HG03575 (cell line): ENCODE measurements around the gene TMED10.

Source experiments
- ATAC-seq: cut with Tn5 transposase; IDR thresholded peaks from one replicate; pipeline ENCODE4 v1.9.1; 2021; ENCODE audit not compliant: unreplicated experiment, insufficient number of reproducible peaks, low FRiP score; ENCODE audit errors: extremely low read depth

TMED10 gene

GRCh38 chr14:75176142-75176820, at the start of gene TMED10:
Gene TMED10, minus strand, starts transcription at chr14:75176612. Its CDS starts 33 bp downstream, at chr14:75176579.
- ATAC-seq = peak; percentile 23

- no peak for ATAC-seq
These were observed 48.1 kb upstream of the TMED10 start for GRCh38 chr14:75224561-75224960.

GRCh38 chr14:75223664-75224154, 47.3 kb upstream of the TMED10 start:
- ATAC-seq = no peak

GRCh38 chr14:75222208-75222701, 45.8 kb upstream of the TMED10 start:
- ATAC-seq = no peak

GRCh38 chr14:75221797-75222196, 45.4 kb upstream of the TMED10 start:
- no peak for ATAC-seq

GRCh38 chr14:75220156-75220555, 43.7 kb upstream of the TMED10 start:
- ATAC-seq = no peak

- ATAC-seq = no peak
These were observed 41.2 kb upstream of the TMED10 start for GRCh38 chr14:75217508-75218206.

GRCh38 chr14:75216427-75217006, 40.1 kb upstream of the TMED10 start:
- ATAC-seq = no peak

GRCh38 chr14:75215520-75215919, 39.1 kb upstream of the TMED10 start:
- ATAC-seq = no peak

GRCh38 chr14:75214558-75214957, 38.1 kb upstream of the TMED10 start:
- no peak for ATAC-seq

GRCh38 chr14:75213172-75213571, 36.8 kb upstream of the TMED10 start:
- no peak for ATAC-seq

- ATAC-seq = no peak
These were observed 32.4 kb upstream of the TMED10 start for GRCh38 chr14:75208843-75209242.

GRCh38 chr14:75206190-75206589, 29.8 kb upstream of the TMED10 start:
- ATAC-seq = no peak

GRCh38 chr14:75205591-75205990, 29.2 kb upstream of the TMED10 start:
- no peak for ATAC-seq

GRCh38 chr14:75204116-75204515, 27.7 kb upstream of the TMED10 start:
- ATAC-seq = no peak

- no peak for ATAC-seq
These were observed 26.2 kb upstream of the TMED10 start for GRCh38 chr14:75202657-75203056.

- ATAC-seq = no peak
These were observed 24.7 kb upstream of the TMED10 start for GRCh38 chr14:75201087-75201486.

GRCh38 chr14:75200451-75200850, 24.0 kb upstream of the TMED10 start:
- no peak for ATAC-seq

GRCh38 chr14:75198291-75198933, 22.0 kb upstream of the TMED10 start:
- ATAC-seq = no peak
